ENCODE data around the gene CLCC1.
"Not testable (repeated sequence)": the region's sequence is repeated elsewhere in the genome, so short reads cannot be mapped to it uniquely, and the experiment has no call there.

The CLCC1 gene

GRCh38 chr1:108963052-108963686 lies at the start of gene CLCC1:
TSS of gene CLCC1 (minus strand) at chr1:108963484. CDS start at chr1:108950437, 13,047 bp downstream.
- peak; percentile 80 for DNase-seq

- no peak for DNase-seq
These were observed 48.1 kb upstream of the CLCC1 start for GRCh38 chr1:109011335-109011734.

GRCh38 chr1:108996622-108997021 lies 33.3 kb upstream of the CLCC1 start:
- DNase-seq: not testable (repeated sequence)

GRCh38 chr1:108983114-108983513 lies 19.8 kb upstream of the CLCC1 start:
- no peak for DNase-seq

GRCh38 chr1:108976658-108977057 lies 13.4 kb upstream of the CLCC1 start:
- no peak for DNase-seq

GRCh38 chr1:108972951-108973350 lies 9.7 kb upstream of the CLCC1 start:
- DNase-seq: no peak

GRCh38 chr1:108969346-108969745 lies 6.1 kb upstream of the CLCC1 start:
- DNase-seq: no peak

GRCh38 chr1:108962681-108963051 lies 618 bp downstream of the CLCC1 start:
- DNase-seq: no peak

- no peak for DNase-seq
These were observed 1.4 kb downstream of the CLCC1 start for GRCh38 chr1:108961752-108962486.

GRCh38 chr1:108961198-108961597 lies 2.1 kb downstream of the CLCC1 start:
- DNase-seq: no peak

GRCh38 chr1:108960719-108961118 lies 2.6 kb downstream of the CLCC1 start:
- no peak for DNase-seq

- no peak for DNase-seq
These were observed 5.4 kb downstream of the CLCC1 start for GRCh38 chr1:108957888-108958287.

GRCh38 chr1:108955881-108956280 lies 7.4 kb downstream of the CLCC1 start:
- no peak for DNase-seq

GRCh38 chr1:108955111-108955510 lies 8.2 kb downstream of the CLCC1 start:
- no peak for DNase-seq

- DNase-seq: no peak
These were observed 9.8 kb downstream of the CLCC1 start for GRCh38 chr1:108953452-108953851.

- DNase-seq: no peak
These were observed 12.0 kb downstream of the CLCC1 start for GRCh38 chr1:108951242-108951641.

GRCh38 chr1:108949044-108949443 lies 14.2 kb downstream of the CLCC1 start:
- no peak for DNase-seq

- no peak for DNase-seq
These were observed 15.3 kb downstream of the CLCC1 start for GRCh38 chr1:108947871-108948525.

- no peak for DNase-seq
These were observed 27.1 kb downstream of the CLCC1 start for GRCh38 chr1:108936170-108936569.

GRCh38 chr1:108933944-108934343 lies 29.3 kb downstream of the CLCC1 start:
- DNase-seq: no peak

- not testable (repeated sequence) for DNase-seq
These were observed 35.7 kb downstream of the CLCC1 start for GRCh38 chr1:108927565-108927964.

GRCh38 chr1:108925920-108926319 lies 37.4 kb downstream of the CLCC1 start:
- no peak for DNase-seq

GRCh38 chr1:108916788-108917187 lies 46.5 kb downstream of the CLCC1 start:
- DNase-seq: no peak
